Suprapubic skin (tissue), 4 donors: ENCODE results near the gene TTC28. TPM values are rescaled to one million over a fixed set of nuclear protein-coding genes. Genes with fewer than 3 reads are reported as not detected.
"Not testable (repeated sequence)": the region's sequence is repeated elsewhere in the genome, so short reads cannot be mapped to it uniquely, and the experiment has no call there.

ENCODE experiments used
- DNase-seq, 2 donors: peaks; one replicate each; pipeline ENCODE4 v3.0.0-alpha.2; 2019; ENCODE audit warnings: low spot score in 2 of 2
- H3K27ac ChIP-seq: fragments of 200-600 bp; sonication (generic); one replicate; pipeline ENCODE4 v1.5.1; 2019
- H3K27me3 ChIP-seq: fragments of 200-600 bp; sonication (generic); one replicate; pipeline ENCODE4 v1.5.1; 2019
- H3K36me3 ChIP-seq: fragments of 200-600 bp; sonication (generic); one replicate; pipeline ENCODE4 v1.5.1; 2019
- H3K4me1 ChIP-seq: fragments of 200-600 bp; sonication (generic); one replicate; pipeline ENCODE4 v1.5.1; 2019
- H3K4me3 ChIP-seq: fragments of 200-600 bp; sonication (generic); one replicate; pipeline ENCODE4 v1.5.1; 2019; ENCODE audit warnings: mild to moderate bottlenecking
- H3K9me3 ChIP-seq: fragments of 200-600 bp; sonication (generic); one replicate; pipeline ENCODE4 v1.5.1; 2019
- EP300 ChIP-seq: sonication (generic); formaldehyde crosslinking; IDR thresholded peaks from one replicate; pipeline ENCODE4 v1.6.1; 2017; ENCODE audit warnings: antibody characterized with exemption
- POLR2A ChIP-seq, 2 donors: fragments of 450-650 bp; IDR thresholded peaks; one replicate each; pipeline ENCODE4 v1.6.1; 2017; ENCODE audit warnings: antibody characterized with exemption in 2 of 2, mild to moderate bottlenecking in 2 of 2, moderate library complexity in 2 of 2
- POLR2AphosphoS5 ChIP-seq, 3 donors: sonication (generic); formaldehyde crosslinking; IDR thresholded peaks; one replicate each; pipeline ENCODE4 v1.6.1; 2017; ENCODE audit warnings: antibody characterized with exemption in 3 of 3
- WGBS: methylation state at CpG from one replicate; pipeline ENCODE4 v1.1.5; 2018; 5-methylcytosine and 5-hydroxymethylcytosine counted together
- total RNA-seq, 4 donors: library from RNA; depleted of rRNA; stranded (reverse); fragments of >200 nt; gene quantifications; one replicate each; pipeline ENCODE4 v1.1.0, GENCODE V29; 2016
- TF ChIP-seq, protein P1 (sequence below), 2 donors: fragments of 200-600 bp in 1 of 2; fragments of 450-650 bp in 1 of 2; sonication (generic) in 1 of 2; IDR thresholded peaks; one replicate each; pipeline ENCODE4 v1.5.1; 2016 to 2019; ENCODE audit warnings: antibody characterized with exemption in 2 of 2, mild to moderate bottlenecking in 1 of 2, moderate library complexity in 1 of 2

Gene TTC28
- total RNA-seq, 4 donors from 2014 or later = 8.1 to 23.1 (median 11.7) TPM

DNA sequence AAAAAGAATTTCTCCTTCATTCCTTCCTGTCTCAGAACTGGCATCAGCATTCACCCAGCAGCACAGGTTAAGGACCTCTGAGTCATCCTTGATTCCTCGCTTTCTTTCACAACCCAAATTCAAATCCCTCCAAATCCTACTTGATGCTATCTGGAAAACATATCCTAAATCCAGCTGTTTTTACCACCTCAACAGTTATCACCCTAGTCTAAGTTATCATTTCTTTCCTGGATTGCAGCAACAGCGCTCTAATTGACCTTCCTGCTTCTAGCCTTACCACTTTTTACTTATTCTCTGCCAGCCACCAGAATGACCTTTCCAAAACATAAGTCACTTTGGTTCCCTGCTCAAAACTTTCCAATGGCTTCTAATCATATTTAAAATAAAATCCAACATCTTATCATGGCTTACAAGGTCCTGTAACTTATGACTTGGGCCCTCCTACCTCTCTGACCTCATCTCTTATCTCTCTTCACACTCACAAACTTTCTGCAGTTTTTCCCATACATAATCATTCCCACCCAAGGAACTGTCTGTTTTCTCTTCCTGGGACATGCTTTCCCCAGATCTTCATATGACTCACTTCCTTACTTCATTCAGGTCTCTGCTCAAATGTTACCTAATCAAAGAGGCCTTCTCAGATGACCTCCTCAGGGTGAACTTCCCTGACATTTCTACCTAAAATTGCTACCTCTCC, 119.4 kb downstream of the TTC28 start:
- H3K4me1 ChIP-seq = no peaks in the 10 kb centered on the region
- no peak overlapping the region for H3K4me3 ChIP-seq
- WGBS = 97% methylated on average over 2 of the region's 2 CpGs
- H3K36me3 ChIP-seq = no peaks in the 10 kb centered on the region
- H3K9me3 ChIP-seq = no peaks in the 10 kb centered on the region
- no peak for DNase-seq
- TF ChIP-seq, protein P1, sequence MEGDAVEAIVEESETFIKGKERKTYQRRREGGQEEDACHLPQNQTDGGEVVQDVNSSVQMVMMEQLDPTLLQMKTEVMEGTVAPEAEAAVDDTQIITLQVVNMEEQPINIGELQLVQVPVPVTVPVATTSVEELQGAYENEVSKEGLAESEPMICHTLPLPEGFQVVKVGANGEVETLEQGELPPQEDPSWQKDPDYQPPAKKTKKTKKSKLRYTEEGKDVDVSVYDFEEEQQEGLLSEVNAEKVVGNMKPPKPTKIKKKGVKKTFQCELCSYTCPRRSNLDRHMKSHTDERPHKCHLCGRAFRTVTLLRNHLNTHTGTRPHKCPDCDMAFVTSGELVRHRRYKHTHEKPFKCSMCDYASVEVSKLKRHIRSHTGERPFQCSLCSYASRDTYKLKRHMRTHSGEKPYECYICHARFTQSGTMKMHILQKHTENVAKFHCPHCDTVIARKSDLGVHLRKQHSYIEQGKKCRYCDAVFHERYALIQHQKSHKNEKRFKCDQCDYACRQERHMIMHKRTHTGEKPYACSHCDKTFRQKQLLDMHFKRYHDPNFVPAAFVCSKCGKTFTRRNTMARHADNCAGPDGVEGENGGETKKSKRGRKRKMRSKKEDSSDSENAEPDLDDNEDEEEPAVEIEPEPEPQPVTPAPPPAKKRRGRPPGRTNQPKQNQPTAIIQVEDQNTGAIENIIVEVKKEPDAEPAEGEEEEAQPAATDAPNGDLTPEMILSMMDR (IDR thresholded peaks at IDR 0.05) = no peak
- TF ChIP-seq POLR2A (IDR thresholded peaks at IDR 0.05) (no peak), EP300 (no peak), POLR2AphosphoS5 (IDR thresholded peaks at IDR 0.05) (no peak)
- no peak overlapping the region for H3K27ac ChIP-seq
- no peaks in the 10 kb centered on the region for H3K27me3 ChIP-seq

DNA sequence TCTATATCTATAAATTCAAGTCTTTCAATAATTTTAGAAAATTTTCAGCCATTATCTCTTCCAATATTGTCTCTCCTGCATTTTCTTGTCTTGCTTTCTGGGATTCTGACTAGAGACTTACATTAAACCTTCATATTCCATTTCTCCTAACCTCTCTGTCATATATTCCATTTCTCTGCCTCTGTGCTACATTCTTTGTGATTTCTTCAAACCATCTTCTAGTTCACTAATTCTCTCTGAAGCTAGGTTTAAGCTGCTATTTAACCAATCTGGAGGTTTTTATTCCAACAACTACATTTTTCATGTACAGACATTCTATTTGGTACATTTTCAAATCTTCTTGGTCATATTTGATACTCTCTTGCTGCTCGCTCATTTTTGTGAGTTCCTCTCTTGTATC, 122.5 kb downstream of the TTC28 start:
- TF ChIP-seq, protein P1 (IDR thresholded peaks at IDR 0.05) = no peak
- no peak for TF ChIP-seq POLR2A (IDR thresholded peaks at IDR 0.05)
- H3K27ac ChIP-seq = no peak overlapping the region
- H3K4me1 ChIP-seq = no peaks in the 10 kb centered on the region
- H3K27me3 ChIP-seq = no peaks in the 10 kb centered on the region
- DNase-seq = no peak
- H3K9me3 ChIP-seq = no peaks in the 10 kb centered on the region
- WGBS = 97% methylated on average over 1 of the region's 1 CpG
- H3K36me3 ChIP-seq = no peaks in the 10 kb centered on the region
- H3K4me3 ChIP-seq = no peak overlapping the region

DNA sequence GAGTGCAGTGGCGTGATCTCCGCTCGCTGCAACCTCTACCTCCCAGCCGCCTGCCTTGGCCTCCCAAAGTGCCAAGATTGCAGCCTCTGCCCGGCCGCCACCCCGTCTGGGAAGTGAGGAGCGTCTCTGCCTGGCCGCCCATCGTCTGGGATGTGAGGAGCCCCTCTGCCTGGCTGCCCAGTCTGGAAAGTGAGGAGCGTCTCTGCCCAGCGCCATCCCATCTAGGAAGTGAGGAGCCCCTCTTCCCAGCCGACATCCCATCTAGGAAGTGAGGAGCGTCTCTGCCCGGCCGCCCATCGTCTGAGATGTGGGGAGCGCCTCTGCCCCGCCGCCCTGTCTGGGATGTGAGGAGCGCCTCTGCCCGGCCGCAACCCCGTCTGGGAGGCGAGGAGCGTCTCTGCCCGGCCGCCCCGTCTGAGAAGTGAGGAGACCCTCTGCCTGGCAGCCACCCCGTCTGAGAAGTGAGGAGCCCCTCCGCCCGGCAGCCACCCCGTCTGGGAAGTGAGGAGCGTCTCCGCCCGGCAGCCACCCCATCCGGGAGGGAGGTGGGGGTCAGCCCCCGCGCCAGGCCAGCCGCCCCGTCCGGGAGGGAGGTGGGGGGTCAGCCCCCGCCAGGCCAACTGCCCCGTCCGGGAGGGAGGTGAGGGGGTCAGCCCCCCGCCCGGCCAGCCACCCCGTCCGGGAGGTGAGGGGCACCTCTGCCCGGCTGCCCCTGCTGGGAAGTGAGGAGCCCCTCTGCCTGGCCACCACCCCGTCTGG, 126.4 kb downstream of the TTC28 start:
- not testable (repeated sequence) for H3K9me3 ChIP-seq, H3K36me3 ChIP-seq, H3K4me1 ChIP-seq, H3K27ac ChIP-seq, H3K27me3 ChIP-seq, H3K4me3 ChIP-seq, DNase-seq
- 96% methylated on average over 24 of the region's 51 CpGs for WGBS

DNA sequence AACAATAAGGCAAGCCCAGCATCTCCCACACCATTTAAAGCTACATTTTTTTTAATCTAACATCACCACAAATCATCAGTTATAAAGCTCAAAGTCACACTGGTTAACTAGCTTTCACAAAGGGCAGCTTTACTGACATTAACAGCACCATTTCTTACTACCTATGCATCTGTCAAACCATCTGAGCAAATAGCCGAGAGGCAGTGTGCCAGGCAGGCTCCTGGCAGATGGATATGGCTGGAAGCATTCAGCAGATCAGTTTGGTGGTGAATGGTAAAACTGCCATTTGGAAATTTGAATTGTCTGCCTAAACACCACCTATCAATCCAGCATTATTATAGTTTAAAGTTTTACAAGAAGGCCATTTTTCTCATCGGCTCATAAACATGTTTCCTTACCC, 131.2 kb downstream of the TTC28 start:
- TF ChIP-seq POLR2A (IDR thresholded peaks at IDR 0.05) (no peak), EP300 (no peak), POLR2AphosphoS5 (IDR thresholded peaks at IDR 0.05) (no peak)
- TF ChIP-seq, protein P1 (IDR thresholded peaks at IDR 0.05) = no peak
- peaks cover 3% of the 10 kb centered on the region for H3K4me1 ChIP-seq
- H3K4me3 ChIP-seq = no peak overlapping the region
- no peak overlapping the region for H3K27ac ChIP-seq
- no peaks in the 10 kb centered on the region for H3K9me3 ChIP-seq
- no peaks in the 10 kb centered on the region for H3K27me3 ChIP-seq
- no peaks in the 10 kb centered on the region for H3K36me3 ChIP-seq
- 95% methylated on average over 2 of the region's 2 CpGs for WGBS
- DNase-seq = no peak

DNA sequence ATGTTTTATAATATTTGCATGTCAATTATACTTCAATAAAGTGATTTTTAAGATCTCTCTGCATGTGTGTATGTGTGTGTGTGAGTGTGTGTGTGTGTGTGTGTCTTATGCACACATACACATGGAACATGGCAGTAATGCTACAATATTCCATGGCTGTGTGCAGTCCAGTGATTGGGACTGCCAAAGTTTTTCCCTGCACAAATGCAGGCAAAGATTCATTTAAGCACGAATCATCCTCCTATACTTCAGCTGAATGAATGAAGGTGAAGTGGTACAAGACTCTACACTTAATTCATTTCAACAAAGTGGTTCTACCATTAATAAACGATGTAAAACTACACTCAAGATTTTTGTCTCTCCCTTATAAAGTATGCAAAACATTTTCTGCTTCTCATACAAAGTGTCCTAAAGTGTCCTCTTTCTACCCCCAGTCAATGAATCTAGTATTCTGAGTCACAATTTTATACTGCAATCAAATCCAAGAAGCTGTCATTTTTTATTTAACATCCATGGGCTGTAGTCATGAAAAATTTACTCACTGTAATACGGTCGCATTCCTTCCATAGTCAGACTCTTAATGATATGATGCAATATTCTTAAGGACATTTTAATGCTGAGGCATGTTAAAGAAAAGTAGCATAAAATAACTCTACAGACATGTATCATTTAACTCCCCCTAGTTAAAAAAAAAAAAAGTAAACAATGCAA, 132.4 kb downstream of the TTC28 start:
- H3K27me3 ChIP-seq = no peaks in the 10 kb centered on the region
- peaks cover 3% of the 10 kb centered on the region for H3K4me1 ChIP-seq
- H3K4me3 ChIP-seq = no peak overlapping the region
- H3K9me3 ChIP-seq = no peaks in the 10 kb centered on the region
- 65% methylated on average over 4 of the region's 4 CpGs for WGBS
- DNase-seq = no peak
- no peak for TF ChIP-seq EP300
- H3K36me3 ChIP-seq = no peaks in the 10 kb centered on the region
- no peak overlapping the region for H3K27ac ChIP-seq

DNA sequence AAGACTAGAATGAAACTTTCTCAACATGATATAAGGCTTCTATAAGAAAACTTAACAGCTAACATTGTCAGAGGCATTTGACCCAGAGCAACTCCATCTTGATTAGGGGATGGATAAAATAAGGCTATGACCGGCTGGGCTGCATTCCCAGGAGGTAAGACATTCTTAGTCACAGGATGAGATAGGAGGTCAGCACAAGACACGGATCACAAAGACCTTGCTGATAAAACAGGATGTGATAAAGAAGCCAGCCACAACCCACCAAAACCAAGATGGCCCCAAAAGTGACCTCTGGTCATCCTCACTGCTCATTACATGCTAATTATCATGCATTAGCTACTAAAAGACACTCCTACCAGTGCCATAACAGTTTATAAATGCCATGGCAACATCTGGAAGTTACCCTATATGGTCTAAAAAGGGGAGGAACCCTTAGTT, 135.2 kb downstream of the TTC28 start:
- Histone ChIP-seq H3K36me3 (no peaks in the 10 kb centered on the region), H3K4me1 (peaks cover 3% of the 10 kb centered on the region), H3K27me3 (no peaks in the 10 kb centered on the region), H3K9me3 (no peaks in the 10 kb centered on the region), H3K27ac (no peak overlapping the region), H3K4me3 (no peak overlapping the region)
- 78% methylated on average over 2 of the region's 2 CpGs for WGBS
- no peak for DNase-seq
- TF ChIP-seq POLR2A (IDR thresholded peaks at IDR 0.05) = no peak
- no peak for TF ChIP-seq POLR2AphosphoS5 (IDR thresholded peaks at IDR 0.05)
- TF ChIP-seq, protein P1 (IDR thresholded peaks at IDR 0.05) = no peak
- no peak for TF ChIP-seq EP300
